H1 (cell line): ENCODE measurements around the gene STAMBP. TPM values are rescaled to one million over a fixed set of nuclear protein-coding genes. Genes with fewer than 3 reads are reported as not detected.

Experiments used
- POLR2AphosphoS5 ChIP-seq: IDR thresholded peaks from 2 replicates; pipeline ENCODE4 v1.6.1; 2011; ENCODE audit warnings: low read depth, low read length
- polyA plus RNA-seq, 7 experiments: library from polyadenylated mRNA; depleted of rRNA in 3 of 7; stranded (reverse) in 5 of 7; unstranded in 2 of 7; fragments of >200 nt in 5 of 7; fragments of 200-250 nt in 2 of 7; gene quantifications; 1 replicate in 5 of 7; 2 replicates in 1 of 7; 4 replicates in 1 of 7; pipeline versions ENCODE4 v1.2.1 to v1.2.3, GENCODE V29; 2011 to 2013; ENCODE audit warnings: missing spikeins in 2 of 7, mixed read lengths in 2 of 7
- total RNA-seq: library from RNA; stranded (reverse); fragmentation: NEBNext Ultra II Directional; extraction: Animal tissue kit (Norgen Biotek cat#: 25700); gene quantifications from 2 replicates; pipeline ENCODE4 v1.2.1, GENCODE V29; 2021
- TF ChIP-seq, protein P1 (sequence below): IDR thresholded peaks from 2 replicates; pipeline ENCODE4 v1.6.1; 2012; ENCODE audit warnings: low read length, inconsistent platforms

The STAMBP gene
- total and polyA plus RNA-seq, 2 of the 8 experiments (the other 6 are each of a cell fraction or from before 2014, with no cell fraction given), result 35.8 to 49.7 TPM

DNA sequence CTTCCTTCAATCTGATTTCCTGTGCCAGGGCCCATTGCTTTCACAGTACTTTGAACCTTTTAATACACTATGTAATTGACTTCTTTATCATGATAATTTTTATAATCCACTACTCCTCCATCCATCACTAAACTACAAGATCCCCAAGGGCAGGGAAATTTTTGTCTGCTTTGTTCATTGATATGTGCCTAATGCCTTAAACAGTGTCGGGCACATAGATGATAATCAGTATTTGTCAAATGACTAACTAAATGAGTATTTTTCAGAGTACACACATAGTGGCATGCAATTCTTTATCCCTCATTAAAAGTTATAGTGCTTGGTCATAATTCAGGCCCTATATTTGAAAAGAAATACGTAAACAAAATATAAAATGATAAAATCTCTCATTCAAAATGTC is 5.3 kb upstream of the STAMBP start (continued):
- TF ChIP-seq, protein P1, sequence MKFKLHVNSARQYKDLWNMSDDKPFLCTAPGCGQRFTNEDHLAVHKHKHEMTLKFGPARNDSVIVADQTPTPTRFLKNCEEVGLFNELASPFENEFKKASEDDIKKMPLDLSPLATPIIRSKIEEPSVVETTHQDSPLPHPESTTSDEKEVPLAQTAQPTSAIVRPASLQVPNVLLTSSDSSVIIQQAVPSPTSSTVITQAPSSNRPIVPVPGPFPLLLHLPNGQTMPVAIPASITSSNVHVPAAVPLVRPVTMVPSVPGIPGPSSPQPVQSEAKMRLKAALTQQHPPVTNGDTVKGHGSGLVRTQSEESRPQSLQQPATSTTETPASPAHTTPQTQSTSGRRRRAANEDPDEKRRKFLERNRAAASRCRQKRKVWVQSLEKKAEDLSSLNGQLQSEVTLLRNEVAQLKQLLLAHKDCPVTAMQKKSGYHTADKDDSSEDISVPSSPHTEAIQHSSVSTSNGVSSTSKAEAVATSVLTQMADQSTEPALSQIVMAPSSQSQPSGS, result no peak
- no peak for TF ChIP-seq POLR2AphosphoS5
- TF ChIP-seq, all 59 proteins: peak for 0
